ENCODE data around the gene FAM25A.
A peak's percentile ranks its signal among the peaks of the same experiment; 100 is the strongest.
"Not testable (repeated sequence)": the region's sequence is repeated elsewhere in the genome, so short reads cannot be mapped to it uniquely, and the experiment has no call there.

The FAM25A gene

DNA sequence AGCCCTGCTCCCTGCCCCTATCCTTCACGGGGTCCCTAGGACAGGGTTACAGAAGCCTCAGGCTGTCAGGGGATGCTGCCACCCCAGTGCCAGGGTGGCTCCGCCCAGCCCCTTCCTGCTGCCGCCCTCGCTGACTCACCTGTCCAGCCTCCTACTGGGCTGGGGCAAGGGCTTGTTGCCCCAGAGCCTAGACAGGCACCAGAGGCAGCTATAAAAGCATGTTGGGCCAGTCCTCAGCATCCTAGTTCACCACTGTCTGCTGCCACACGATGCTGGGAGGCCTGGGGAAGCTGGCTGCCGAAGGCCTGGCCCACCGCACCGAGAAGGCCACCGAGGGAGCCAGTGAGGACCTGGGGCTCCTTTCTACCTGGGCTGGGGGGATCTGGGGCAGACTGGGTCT, at the start of gene FAM25A:
TSS of gene FAM25A (plus strand) at position 239 of the 400 bp plus-strand sequence. CDS start at position 270, 31 bp downstream.
- H3K4me1 ChIP-seq (ENCODE audit: insufficient read depth, insufficient read length); H3K9ac ChIP-seq (ENCODE audit: insufficient read length, low read depth); H3K4me3 ChIP-seq (ENCODE audit: insufficient read length, low read depth); H3K27me3 ChIP-seq (ENCODE audit: insufficient read depth, insufficient read length); DNase-seq (ENCODE audit: low read depth, low spot score); H3K9me3 ChIP-seq (ENCODE audit: insufficient read depth, low read length); H3K36me3 ChIP-seq (ENCODE audit: insufficient read depth, insufficient read length, low read length): not testable (repeated sequence)

DNA sequence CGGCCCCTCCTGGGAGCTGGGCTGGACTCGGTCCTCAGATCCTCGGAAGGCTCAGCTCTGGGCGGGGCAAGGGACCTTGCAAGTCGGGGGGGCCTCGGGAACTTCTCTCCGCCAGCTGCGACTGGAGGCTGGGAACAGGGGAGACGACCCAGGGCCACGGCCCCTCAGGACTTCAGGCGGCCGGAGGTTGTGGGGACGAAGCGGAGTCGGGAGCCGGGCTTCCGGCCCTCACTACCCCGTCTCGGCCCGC, 49.2 kb upstream of the FAM25A start:
- peak overlapping the region; percentile 80 for H3K9ac ChIP-seq (ENCODE audit: insufficient read length, low read depth)
- no peak for TF ChIP-seq SUZ12 (IDR thresholded peaks at IDR 0.05; ENCODE audit: extremely low read depth, insufficient read depth, insufficient read length)
- no peak for TF ChIP-seq YY1 (IDR thresholded peaks at IDR 0.05; ENCODE audit: insufficient read depth, insufficient read length)
- no peak for TF ChIP-seq ZNF274 (IDR thresholded peaks at IDR 0.05; ENCODE audit: low read depth, low read length)
- peaks cover 18% of the 10 kb centered on the region for H3K4me1 ChIP-seq (ENCODE audit: insufficient read depth, insufficient read length)
- peak overlapping the region; percentile 64 for H3K4me3 ChIP-seq (ENCODE audit: insufficient read length, low read depth)
- DNase-seq (ENCODE audit: low read depth, low spot score): no peak
- no peaks in the 10 kb centered on the region for H3K36me3 ChIP-seq (ENCODE audit: insufficient read depth, insufficient read length, low read length)
- no peaks in the 10 kb centered on the region for H3K9me3 ChIP-seq (ENCODE audit: insufficient read depth, low read length)
- H3K27me3 ChIP-seq (ENCODE audit: insufficient read depth, insufficient read length): peaks cover 7% of the 10 kb centered on the region

DNA sequence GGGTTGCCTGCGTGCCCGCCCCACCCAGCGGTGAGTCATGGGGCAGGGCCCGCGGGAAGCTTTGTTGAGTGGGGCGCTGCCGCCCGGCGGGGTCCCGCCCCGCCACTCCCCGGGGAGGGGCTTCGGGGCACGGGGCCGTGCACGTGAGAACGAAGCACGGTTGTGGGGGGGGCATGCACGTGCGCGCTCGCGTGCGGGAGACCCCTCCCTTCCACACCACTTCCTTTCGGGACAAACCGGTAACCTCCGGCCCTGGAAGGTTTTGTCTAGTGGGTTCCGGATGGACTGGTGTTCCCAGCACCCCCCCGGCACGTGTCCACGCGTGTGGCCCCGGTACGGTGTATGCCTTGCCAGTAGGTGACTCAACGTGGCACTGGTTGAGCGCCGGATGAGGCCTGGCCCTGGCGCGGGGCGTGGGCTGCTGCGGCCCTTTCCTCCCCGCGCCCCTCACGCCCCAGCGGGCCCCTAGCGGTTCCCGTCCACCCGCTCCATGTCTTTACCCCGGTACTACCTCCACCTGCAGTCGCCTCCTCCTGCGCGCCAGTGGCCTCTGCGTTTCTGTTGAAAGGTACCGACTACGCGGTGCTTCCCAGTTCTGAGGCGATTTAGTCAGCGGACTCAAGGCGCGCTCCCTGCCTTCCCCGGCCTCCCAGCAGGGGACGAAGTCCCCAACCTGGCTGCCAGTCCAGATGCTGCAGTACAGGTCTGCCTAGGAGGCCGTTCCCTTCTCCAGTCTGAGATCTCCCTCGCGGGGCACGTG, 48.7 kb upstream of the FAM25A start:
- H3K9me3 ChIP-seq (ENCODE audit: insufficient read depth, low read length): no peaks in the 10 kb centered on the region
- peaks cover 18% of the 10 kb centered on the region for H3K4me1 ChIP-seq (ENCODE audit: insufficient read depth, insufficient read length)
- DNase-seq (ENCODE audit: low read depth, low spot score): no peak
- TF ChIP-seq ZNF274 (IDR thresholded peaks at IDR 0.05; ENCODE audit: low read depth, low read length) (no peak), SUZ12 (IDR thresholded peaks at IDR 0.05; ENCODE audit: extremely low read depth, insufficient read depth, insufficient read length) (no peak), YY1 (IDR thresholded peaks at IDR 0.05; ENCODE audit: insufficient read depth, insufficient read length) (no peak)
- H3K4me3 ChIP-seq (ENCODE audit: insufficient read length, low read depth): peak overlapping the region; percentile 64
- peaks cover 7% of the 10 kb centered on the region for H3K27me3 ChIP-seq (ENCODE audit: insufficient read depth, insufficient read length)
- no peaks in the 10 kb centered on the region for H3K36me3 ChIP-seq (ENCODE audit: insufficient read depth, insufficient read length, low read length)
- H3K9ac ChIP-seq (ENCODE audit: insufficient read length, low read depth): peak overlapping the region; percentile 80

DNA sequence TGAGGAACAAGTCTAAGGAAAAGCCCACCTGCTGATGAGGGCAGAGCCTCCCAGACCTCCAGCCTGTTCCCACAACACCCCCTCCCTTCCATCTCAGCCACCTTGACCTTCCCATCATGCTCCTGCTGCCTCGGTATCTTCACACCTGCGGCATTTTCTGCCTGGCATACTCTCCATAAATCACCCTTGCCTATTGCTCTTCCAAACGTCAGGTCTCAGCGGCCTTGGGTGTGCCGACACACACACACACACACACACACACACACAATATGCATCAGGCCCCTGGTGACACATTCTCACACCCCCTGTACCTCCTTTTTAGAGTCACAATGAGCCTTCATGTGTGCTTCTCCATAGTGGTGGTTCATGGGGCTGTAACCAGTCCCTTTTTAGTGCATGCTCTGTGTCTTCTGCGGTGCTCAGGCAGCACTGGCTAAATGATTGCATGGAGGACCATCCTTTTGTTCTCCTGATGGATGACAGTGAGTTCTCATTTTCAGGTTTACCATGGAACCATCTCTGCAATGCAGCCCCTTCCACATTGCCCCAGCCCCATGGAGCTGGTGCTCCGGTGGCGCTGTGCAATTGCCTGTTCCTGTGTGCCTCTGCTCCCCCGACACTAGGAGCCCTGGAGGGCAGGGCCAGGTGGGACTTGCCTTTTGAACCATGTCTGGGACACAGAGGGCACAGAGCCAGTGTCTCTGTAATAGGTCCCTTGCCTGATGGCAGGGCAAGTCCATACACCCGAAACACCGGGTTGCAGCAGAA, 47.3 kb upstream of the FAM25A start:
- peaks cover 7% of the 10 kb centered on the region for H3K27me3 ChIP-seq (ENCODE audit: insufficient read depth, insufficient read length)
- H3K9me3 ChIP-seq (ENCODE audit: insufficient read depth, low read length): no peaks in the 10 kb centered on the region
- DNase-seq (ENCODE audit: low read depth, low spot score): no peak
- no peak for TF ChIP-seq ZNF274 (IDR thresholded peaks at IDR 0.05; ENCODE audit: low read depth, low read length)
- no peak for TF ChIP-seq SUZ12 (IDR thresholded peaks at IDR 0.05; ENCODE audit: extremely low read depth, insufficient read depth, insufficient read length)
- TF ChIP-seq YY1 (IDR thresholded peaks at IDR 0.05; ENCODE audit: insufficient read depth, insufficient read length): no peak
- H3K4me3 ChIP-seq (ENCODE audit: insufficient read length, low read depth): no peak overlapping the region
- no peak overlapping the region for H3K9ac ChIP-seq (ENCODE audit: insufficient read length, low read depth)
- no peaks in the 10 kb centered on the region for H3K36me3 ChIP-seq (ENCODE audit: insufficient read depth, insufficient read length, low read length)
- H3K4me1 ChIP-seq (ENCODE audit: insufficient read depth, insufficient read length): peaks cover 11% of the 10 kb centered on the region

DNA sequence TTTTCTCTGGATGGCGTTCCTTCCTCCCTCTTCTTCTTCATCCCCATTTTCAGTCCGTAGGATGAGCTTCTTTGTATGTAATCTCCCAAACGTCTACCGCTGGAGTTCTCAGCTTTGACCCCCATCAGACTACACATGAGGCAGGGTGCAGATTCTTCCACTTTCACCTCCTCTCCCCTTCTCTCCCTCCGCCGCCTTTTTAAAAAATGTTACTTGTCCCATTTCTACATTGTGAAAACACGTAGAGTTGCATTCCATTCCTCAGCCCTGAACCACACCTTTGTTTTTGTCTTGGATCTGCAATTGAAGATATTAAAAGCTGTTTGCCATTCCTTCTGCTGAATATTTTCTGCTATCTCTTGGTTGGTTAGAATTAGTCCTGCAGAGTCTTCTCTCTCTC, 45.6 kb upstream of the FAM25A start:
- DNase-seq (ENCODE audit: low read depth, low spot score): no peak
- Histone ChIP-seq H3K9me3 (ENCODE audit: insufficient read depth, low read length) (no peaks in the 10 kb centered on the region), H3K4me3 (ENCODE audit: insufficient read length, low read depth) (no peak overlapping the region), H3K9ac (ENCODE audit: insufficient read length, low read depth) (no peak overlapping the region), H3K4me1 (ENCODE audit: insufficient read depth, insufficient read length) (peaks cover 9% of the 10 kb centered on the region), H3K27me3 (ENCODE audit: insufficient read depth, insufficient read length) (peaks cover 7% of the 10 kb centered on the region), H3K36me3 (ENCODE audit: insufficient read depth, insufficient read length, low read length) (no peaks in the 10 kb centered on the region)
- TF ChIP-seq YY1 (IDR thresholded peaks at IDR 0.05; ENCODE audit: insufficient read depth, insufficient read length): no peak
- TF ChIP-seq SUZ12 (IDR thresholded peaks at IDR 0.05; ENCODE audit: extremely low read depth, insufficient read depth, insufficient read length): no peak
- no peak for TF ChIP-seq ZNF274 (IDR thresholded peaks at IDR 0.05; ENCODE audit: low read depth, low read length)

DNA sequence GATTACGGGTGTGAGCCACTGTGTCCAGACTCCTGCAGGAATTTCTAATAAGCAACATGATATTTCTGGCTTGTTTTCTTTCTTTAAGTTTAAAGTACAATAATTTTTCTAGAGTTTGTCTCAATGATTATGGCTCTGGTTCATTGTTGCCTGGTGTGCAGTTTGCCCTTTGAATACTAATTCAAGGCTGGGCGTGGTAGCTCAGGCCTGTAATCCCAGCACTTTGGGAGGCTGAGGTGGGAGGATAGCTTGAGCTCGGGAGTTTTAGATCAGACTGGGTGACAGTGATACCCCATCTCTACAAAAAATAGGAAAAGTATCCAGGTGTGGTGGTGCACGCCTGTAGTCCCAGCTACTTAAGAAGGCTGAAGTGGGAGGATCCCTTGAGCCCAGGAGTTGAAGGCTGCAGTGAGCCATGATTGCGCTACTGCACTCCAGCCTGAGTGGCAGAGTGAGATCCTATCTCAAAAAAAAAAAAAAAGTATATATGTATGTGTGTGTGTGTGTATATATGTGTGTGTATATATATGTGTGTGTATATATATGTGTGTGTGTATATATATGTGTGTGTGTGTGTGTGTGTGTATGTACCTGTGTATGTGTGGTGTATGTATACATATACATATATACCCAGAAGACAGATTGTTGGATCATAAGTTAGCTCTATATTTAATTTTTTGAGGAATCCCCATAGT, 43.6 kb upstream of the FAM25A start:
- Histone ChIP-seq H3K4me3 (ENCODE audit: insufficient read length, low read depth) (no peak overlapping the region), H3K4me1 (ENCODE audit: insufficient read depth, insufficient read length) (peaks cover 4% of the 10 kb centered on the region), H3K9me3 (ENCODE audit: insufficient read depth, low read length) (no peaks in the 10 kb centered on the region), H3K27me3 (ENCODE audit: insufficient read depth, insufficient read length) (peaks cover 7% of the 10 kb centered on the region), H3K36me3 (ENCODE audit: insufficient read depth, insufficient read length, low read length) (no peaks in the 10 kb centered on the region), H3K9ac (ENCODE audit: insufficient read length, low read depth) (no peak overlapping the region)
- no peak for DNase-seq (ENCODE audit: low read depth, low spot score)
- TF ChIP-seq ZNF274 (IDR thresholded peaks at IDR 0.05; ENCODE audit: low read depth, low read length) (no peak), YY1 (IDR thresholded peaks at IDR 0.05; ENCODE audit: insufficient read depth, insufficient read length) (no peak), SUZ12 (IDR thresholded peaks at IDR 0.05; ENCODE audit: extremely low read depth, insufficient read depth, insufficient read length) (no peak)

DNA sequence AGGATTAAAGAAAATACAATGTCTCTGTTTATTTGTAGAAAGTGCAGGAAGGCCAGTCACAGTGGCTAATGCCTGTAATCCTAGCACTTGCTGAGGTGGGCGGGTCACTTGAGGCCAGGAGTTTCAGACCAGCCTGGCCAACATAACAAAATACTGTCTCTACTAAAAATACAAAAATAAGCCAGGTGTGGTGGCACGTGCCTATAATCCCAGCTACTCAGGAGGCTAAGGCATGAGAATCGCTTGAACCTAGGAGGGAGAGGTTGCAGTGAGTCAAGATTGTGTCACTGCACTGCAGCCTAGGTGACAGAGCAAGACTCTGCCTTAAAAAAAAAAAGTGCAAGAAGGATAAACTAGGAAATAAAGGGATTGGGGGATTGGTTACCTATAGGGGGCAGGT, 41.6 kb upstream of the FAM25A start:
- not testable (repeated sequence) for H3K4me1 ChIP-seq (ENCODE audit: insufficient read depth, insufficient read length); H3K4me3 ChIP-seq (ENCODE audit: insufficient read length, low read depth); DNase-seq (ENCODE audit: low read depth, low spot score); H3K9ac ChIP-seq (ENCODE audit: insufficient read length, low read depth); H3K36me3 ChIP-seq (ENCODE audit: insufficient read depth, insufficient read length, low read length); H3K27me3 ChIP-seq (ENCODE audit: insufficient read depth, insufficient read length); H3K9me3 ChIP-seq (ENCODE audit: insufficient read depth, low read length)

Data from NT2/D1 (cell line).